ENCODE results near the gene TM9SF2.
A peak's percentile ranks its signal among the peaks of the same experiment; 100 is the strongest.

TM9SF2 gene

GRCh38 chr13:99465454-99465853 lies 35.8 kb upstream of the TM9SF2 start:
- no peak overlapping the region for H3K4me3 ChIP-seq (ENCODE audit: low read depth, low read length)
- TF ChIP-seq CTCF (IDR thresholded peaks at IDR 0.05; ENCODE audit: low read depth, low read length): no peak
- DNase-seq (ENCODE audit: low read depth, low spot score): no peak
- in situ Hi-C loops (cut with HindIII; ENCODE audit: low sequenced_read_pairs): no loop called here

- DNase-seq (ENCODE audit: low read depth, low spot score): peak; percentile 50
- no peak for TF ChIP-seq CTCF (IDR thresholded peaks at IDR 0.05; ENCODE audit: low read depth, low read length)
- H3K4me3 ChIP-seq (ENCODE audit: low read depth, low read length): no peak overlapping the region
- in situ Hi-C loops (cut with HindIII; ENCODE audit: low sequenced_read_pairs): no loop called here
Measured at GRCh38 chr13:99467764-99468163, 33.5 kb upstream of the TM9SF2 start.

- no peak for DNase-seq (ENCODE audit: low read depth, low spot score)
- in situ Hi-C loops (cut with HindIII; ENCODE audit: low sequenced_read_pairs): no loop called here
- no peak overlapping the region for H3K4me3 ChIP-seq (ENCODE audit: low read depth, low read length)
- TF ChIP-seq CTCF (IDR thresholded peaks at IDR 0.05; ENCODE audit: low read depth, low read length): no peak
Measured at GRCh38 chr13:99469041-99469440, 32.2 kb upstream of the TM9SF2 start.

GRCh38 chr13:99470027-99470426 lies 31.2 kb upstream of the TM9SF2 start:
- in situ Hi-C loops (cut with HindIII; ENCODE audit: low sequenced_read_pairs): no loop called here
- no peak for DNase-seq (ENCODE audit: low read depth, low spot score)
- no peak overlapping the region for H3K4me3 ChIP-seq (ENCODE audit: low read depth, low read length)
- no peak for TF ChIP-seq CTCF (IDR thresholded peaks at IDR 0.05; ENCODE audit: low read depth, low read length)

- no peak for TF ChIP-seq CTCF (IDR thresholded peaks at IDR 0.05; ENCODE audit: low read depth, low read length)
- no peak for DNase-seq (ENCODE audit: low read depth, low spot score)
- no peak overlapping the region for H3K4me3 ChIP-seq (ENCODE audit: low read depth, low read length)
- in situ Hi-C loops (cut with HindIII; ENCODE audit: low sequenced_read_pairs): no loop called here
Measured at GRCh38 chr13:99471221-99472121, 29.8 kb upstream of the TM9SF2 start.

- no peak for DNase-seq (ENCODE audit: low read depth, low spot score)
- no peak for TF ChIP-seq CTCF (IDR thresholded peaks at IDR 0.05; ENCODE audit: low read depth, low read length)
- no peak overlapping the region for H3K4me3 ChIP-seq (ENCODE audit: low read depth, low read length)
- in situ Hi-C loops (cut with HindIII; ENCODE audit: low sequenced_read_pairs): no loop called here
Measured at GRCh38 chr13:99472122-99472440, 29.2 kb upstream of the TM9SF2 start.
